OCI-LY1 (cell line): ENCODE results near the gene C6orf52.

Source experiments
- EZH2 ChIP-seq: fragments of 200-600 bp; sonication (generic), shearing (Covaris generic); IDR thresholded peaks from 2 replicates; pipeline ENCODE4 v1.8.0; 2017; ENCODE audit warnings: borderline replicate concordance, mixed run types, mild to moderate bottlenecking, antibody characterized with exemption, low read length, moderate library complexity, mixed read lengths
- TF ChIP-seq, protein P1 (sequence below): fragments of 200-600 bp; sonication (generic), shearing (Covaris generic); IDR thresholded peaks from 2 replicates; pipeline ENCODE4 v1.5.1; 2017; ENCODE audit warnings: mild to moderate bottlenecking, antibody characterized with exemption, low read length, moderate library complexity, mixed read lengths

- TF ChIP-seq, protein P1, sequence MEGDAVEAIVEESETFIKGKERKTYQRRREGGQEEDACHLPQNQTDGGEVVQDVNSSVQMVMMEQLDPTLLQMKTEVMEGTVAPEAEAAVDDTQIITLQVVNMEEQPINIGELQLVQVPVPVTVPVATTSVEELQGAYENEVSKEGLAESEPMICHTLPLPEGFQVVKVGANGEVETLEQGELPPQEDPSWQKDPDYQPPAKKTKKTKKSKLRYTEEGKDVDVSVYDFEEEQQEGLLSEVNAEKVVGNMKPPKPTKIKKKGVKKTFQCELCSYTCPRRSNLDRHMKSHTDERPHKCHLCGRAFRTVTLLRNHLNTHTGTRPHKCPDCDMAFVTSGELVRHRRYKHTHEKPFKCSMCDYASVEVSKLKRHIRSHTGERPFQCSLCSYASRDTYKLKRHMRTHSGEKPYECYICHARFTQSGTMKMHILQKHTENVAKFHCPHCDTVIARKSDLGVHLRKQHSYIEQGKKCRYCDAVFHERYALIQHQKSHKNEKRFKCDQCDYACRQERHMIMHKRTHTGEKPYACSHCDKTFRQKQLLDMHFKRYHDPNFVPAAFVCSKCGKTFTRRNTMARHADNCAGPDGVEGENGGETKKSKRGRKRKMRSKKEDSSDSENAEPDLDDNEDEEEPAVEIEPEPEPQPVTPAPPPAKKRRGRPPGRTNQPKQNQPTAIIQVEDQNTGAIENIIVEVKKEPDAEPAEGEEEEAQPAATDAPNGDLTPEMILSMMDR, result no peak
- no peak for TF ChIP-seq EZH2
Observed at GRCh38 chr6:10627800-10628199, 66.6 kb downstream of the C6orf52 start.
